ENCODE data around the gene DNAH5. TPM values are rescaled to one million over a fixed set of nuclear protein-coding genes. Genes with fewer than 3 reads are reported as not detected.

The DNAH5 gene
- total RNA-seq, 4 donors from 2014 or later, result under 0.01 to 1.8 (median 0.18) TPM

GRCh38 chr5:13865312-13865711 lies 79.2 kb downstream of the DNAH5 start:
- no peaks in the 10 kb centered on the region for H3K9me3 ChIP-seq

DNA sequence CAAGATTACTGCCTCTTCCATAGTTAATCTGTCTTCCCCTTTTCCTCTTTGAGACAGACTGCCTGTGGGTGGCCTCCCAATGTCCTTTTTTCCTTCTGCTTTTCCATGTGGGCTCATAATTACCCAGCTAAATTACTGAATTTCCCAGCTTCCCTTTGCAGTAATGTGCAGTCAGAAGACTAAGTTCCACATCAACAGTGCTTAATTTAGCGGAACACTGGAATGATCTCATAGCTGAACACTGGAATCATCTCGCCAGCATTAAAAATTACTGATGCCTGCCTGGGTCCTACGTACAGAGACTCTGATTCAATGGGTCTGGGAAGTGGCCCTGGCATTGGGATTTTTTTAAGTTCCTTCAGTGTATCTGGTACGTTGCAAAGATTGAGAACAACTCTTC lies 84.3 kb downstream of the DNAH5 start:
- no peaks in the 10 kb centered on the region for H3K36me3 ChIP-seq
- no peak for DNase-seq
- H3K4me3 ChIP-seq, result no peak overlapping the region
- H3K27me3 ChIP-seq, result no peaks in the 10 kb centered on the region
- TF ChIP-seq, protein P1, sequence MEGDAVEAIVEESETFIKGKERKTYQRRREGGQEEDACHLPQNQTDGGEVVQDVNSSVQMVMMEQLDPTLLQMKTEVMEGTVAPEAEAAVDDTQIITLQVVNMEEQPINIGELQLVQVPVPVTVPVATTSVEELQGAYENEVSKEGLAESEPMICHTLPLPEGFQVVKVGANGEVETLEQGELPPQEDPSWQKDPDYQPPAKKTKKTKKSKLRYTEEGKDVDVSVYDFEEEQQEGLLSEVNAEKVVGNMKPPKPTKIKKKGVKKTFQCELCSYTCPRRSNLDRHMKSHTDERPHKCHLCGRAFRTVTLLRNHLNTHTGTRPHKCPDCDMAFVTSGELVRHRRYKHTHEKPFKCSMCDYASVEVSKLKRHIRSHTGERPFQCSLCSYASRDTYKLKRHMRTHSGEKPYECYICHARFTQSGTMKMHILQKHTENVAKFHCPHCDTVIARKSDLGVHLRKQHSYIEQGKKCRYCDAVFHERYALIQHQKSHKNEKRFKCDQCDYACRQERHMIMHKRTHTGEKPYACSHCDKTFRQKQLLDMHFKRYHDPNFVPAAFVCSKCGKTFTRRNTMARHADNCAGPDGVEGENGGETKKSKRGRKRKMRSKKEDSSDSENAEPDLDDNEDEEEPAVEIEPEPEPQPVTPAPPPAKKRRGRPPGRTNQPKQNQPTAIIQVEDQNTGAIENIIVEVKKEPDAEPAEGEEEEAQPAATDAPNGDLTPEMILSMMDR (IDR thresholded peaks at IDR 0.05), result no peak
- TF ChIP-seq POLR2A (IDR thresholded peaks at IDR 0.05), result no peak
- H3K4me1 ChIP-seq, result no peaks in the 10 kb centered on the region
- no peak overlapping the region for H3K27ac ChIP-seq
- no peaks in the 10 kb centered on the region for H3K9me3 ChIP-seq
- intact Hi-C loops (cut with DNase I; ENCODE audit: low total_unique reads), result no loop called here

More at GRCh38 chr5:13865312-13865711, 79.2 kb downstream of the DNAH5 start:
- Histone ChIP-seq H3K27ac (no peak overlapping the region), H3K4me3 (no peak overlapping the region), H3K27me3 (no peaks in the 10 kb centered on the region), H3K36me3 (no peaks in the 10 kb centered on the region), H3K4me1 (no peaks in the 10 kb centered on the region)
- TF ChIP-seq, protein P1 (IDR thresholded peaks at IDR 0.05), result no peak
- no peak for TF ChIP-seq POLR2A (IDR thresholded peaks at IDR 0.05)
- intact Hi-C loops (cut with DNase I; ENCODE audit: low total_unique reads), result no loop called here
- DNase-seq, result no peak

- Histone ChIP-seq H3K4me3 (no peak overlapping the region), H3K9me3 (no peaks in the 10 kb centered on the region), H3K4me1 (no peaks in the 10 kb centered on the region), H3K27ac (no peak overlapping the region), H3K36me3 (no peaks in the 10 kb centered on the region), H3K27me3 (no peaks in the 10 kb centered on the region)
- intact Hi-C loops (cut with DNase I; ENCODE audit: low total_unique reads), result no loop called here
- no peak for DNase-seq
- no peak for TF ChIP-seq POLR2A (IDR thresholded peaks at IDR 0.05)
- TF ChIP-seq, protein P1 (IDR thresholded peaks at IDR 0.05), result no peak
Measured at GRCh38 chr5:13859270-13860065, 85.0 kb downstream of the DNAH5 start.

GRCh38 chr5:13843175-13843846 lies 101.2 kb downstream of the DNAH5 start:
- H3K4me1 ChIP-seq, result no peaks in the 10 kb centered on the region
- H3K4me3 ChIP-seq, result no peak overlapping the region
- H3K9me3 ChIP-seq, result no peaks in the 10 kb centered on the region
- H3K36me3 ChIP-seq, result no peaks in the 10 kb centered on the region
- H3K27ac ChIP-seq, result no peak overlapping the region
- intact Hi-C loops (cut with DNase I; ENCODE audit: low total_unique reads), result no loop called here
- DNase-seq, result no peak
- H3K27me3 ChIP-seq, result no peaks in the 10 kb centered on the region
- no peak for TF ChIP-seq POLR2A (IDR thresholded peaks at IDR 0.05)
- TF ChIP-seq, protein P1 (IDR thresholded peaks at IDR 0.05), result no peak

GRCh38 chr5:13833440-13833839 lies 111.0 kb downstream of the DNAH5 start:
- H3K9me3 ChIP-seq, result no peaks in the 10 kb centered on the region
- H3K36me3 ChIP-seq, result no peaks in the 10 kb centered on the region
- no peak overlapping the region for H3K4me3 ChIP-seq
- H3K4me1 ChIP-seq, result no peaks in the 10 kb centered on the region
- H3K27me3 ChIP-seq, result no peaks in the 10 kb centered on the region
- DNase-seq, result no peak
- TF ChIP-seq, protein P1 (IDR thresholded peaks at IDR 0.05), result no peak
- TF ChIP-seq POLR2A (IDR thresholded peaks at IDR 0.05), result no peak
- intact Hi-C loops (cut with DNase I; ENCODE audit: low total_unique reads), result no loop called here
- no peak overlapping the region for H3K27ac ChIP-seq
